Nasal cavity respiratory epithelium epithelial cell of viscerocranial mucosa (primary cell): ENCODE measurements around the gene PPP2R3A. TPM values are rescaled to one million over a fixed set of nuclear protein-coding genes. Genes with fewer than 3 reads are reported as not detected.

Source experiments
- total RNA-seq: library from RNA; depleted of rRNA; stranded (reverse); fragments of >200 nt; gene quantifications from 2 replicates; pipeline ENCODE4 v1.2.3, GENCODE V29; 2014

The PPP2R3A gene
- total RNA-seq = 7.5 and 12.0 TPM in 2 replicates

GRCh38 chr3:135965506-135966270, at the start of gene PPP2R3A:
Gene PPP2R3A (plus strand): TSS chr3:135965728. CDS start chr3:136001499, 35,771 bp downstream.

GRCh38 chr3:136196064-136196400, 230.5 kb downstream of the PPP2R3A start, which contains the start of gene MSL2:
Gene MSL2 (minus strand): TSS chr3:136196335. CDS start chr3:136195113, 1,222 bp downstream.

Other genes with a start within 250 kb of the PPP2R3A start
- 12.0 and 19.6 TPM in 2 replicates for gene MSL2, start 230.6 kb downstream of the PPP2R3A start, total RNA-seq